GM13977 (cell line): ENCODE results near the gene TPO.

Experiments used
- DNase-seq: peaks from one replicate; pipeline ENCODE4 v3.0.0; 2012; ENCODE audit warnings: low spot score
- in situ Hi-C: fragments of 300-500 bp; cut with MboI; formaldehyde crosslinking; loops from one replicate; pipeline ENCODE4 v1.12.0; 2022; ENCODE audit warnings: low sequenced_read_pairs, low pct_unique_long_range_greater_than_20kb, mixed read lengths, inconsistent platforms; ENCODE audit not compliant: unreplicated experiment
- TF ChIP-seq, protein P1 (sequence below): IDR thresholded peaks from 2 replicates; pipeline ENCODE4 v1.5.1; 2012; ENCODE audit warnings: mild to moderate bottlenecking, control low read depth; ENCODE audit not compliant: insufficient read depth; ENCODE audit errors: extremely low read depth, missing control alignments

TPO gene

DNA sequence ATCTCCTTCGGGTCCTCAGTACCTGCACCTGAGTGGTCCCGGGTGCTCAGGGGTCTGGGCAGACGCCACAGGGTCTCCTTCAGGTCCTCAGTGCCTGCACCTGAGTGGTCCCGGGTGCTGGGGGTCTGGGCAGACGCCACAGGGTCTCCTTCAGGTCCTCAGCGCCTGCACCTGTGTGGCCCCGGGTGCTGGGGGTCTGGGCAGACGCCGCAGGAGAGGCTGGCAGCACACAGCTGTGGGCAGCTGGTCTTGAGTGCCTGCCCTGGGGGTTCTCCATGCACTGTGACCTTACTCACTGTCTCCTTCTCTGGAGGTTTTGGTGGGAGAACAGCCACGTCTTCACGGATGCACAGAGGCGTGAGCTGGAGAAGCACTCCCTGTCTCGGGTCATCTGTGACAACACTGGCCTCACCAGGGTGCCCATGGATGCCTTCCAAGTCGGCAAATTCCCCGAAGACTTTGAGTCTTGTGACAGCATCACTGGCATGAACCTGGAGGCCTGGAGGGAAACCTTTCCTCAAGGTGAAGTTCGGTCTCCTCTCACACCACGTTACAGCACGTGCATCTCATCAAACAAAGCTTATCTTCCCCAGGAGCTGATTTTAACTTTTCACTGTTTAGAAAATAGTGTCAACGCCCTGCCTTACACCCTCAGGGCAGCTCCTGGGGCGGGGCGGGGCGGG, 82.6 kb downstream of the TPO start:
- DNase-seq, result no peak
- TF ChIP-seq, protein P1, sequence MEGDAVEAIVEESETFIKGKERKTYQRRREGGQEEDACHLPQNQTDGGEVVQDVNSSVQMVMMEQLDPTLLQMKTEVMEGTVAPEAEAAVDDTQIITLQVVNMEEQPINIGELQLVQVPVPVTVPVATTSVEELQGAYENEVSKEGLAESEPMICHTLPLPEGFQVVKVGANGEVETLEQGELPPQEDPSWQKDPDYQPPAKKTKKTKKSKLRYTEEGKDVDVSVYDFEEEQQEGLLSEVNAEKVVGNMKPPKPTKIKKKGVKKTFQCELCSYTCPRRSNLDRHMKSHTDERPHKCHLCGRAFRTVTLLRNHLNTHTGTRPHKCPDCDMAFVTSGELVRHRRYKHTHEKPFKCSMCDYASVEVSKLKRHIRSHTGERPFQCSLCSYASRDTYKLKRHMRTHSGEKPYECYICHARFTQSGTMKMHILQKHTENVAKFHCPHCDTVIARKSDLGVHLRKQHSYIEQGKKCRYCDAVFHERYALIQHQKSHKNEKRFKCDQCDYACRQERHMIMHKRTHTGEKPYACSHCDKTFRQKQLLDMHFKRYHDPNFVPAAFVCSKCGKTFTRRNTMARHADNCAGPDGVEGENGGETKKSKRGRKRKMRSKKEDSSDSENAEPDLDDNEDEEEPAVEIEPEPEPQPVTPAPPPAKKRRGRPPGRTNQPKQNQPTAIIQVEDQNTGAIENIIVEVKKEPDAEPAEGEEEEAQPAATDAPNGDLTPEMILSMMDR, result no peak
- in situ Hi-C loops, result no loop called here

DNA sequence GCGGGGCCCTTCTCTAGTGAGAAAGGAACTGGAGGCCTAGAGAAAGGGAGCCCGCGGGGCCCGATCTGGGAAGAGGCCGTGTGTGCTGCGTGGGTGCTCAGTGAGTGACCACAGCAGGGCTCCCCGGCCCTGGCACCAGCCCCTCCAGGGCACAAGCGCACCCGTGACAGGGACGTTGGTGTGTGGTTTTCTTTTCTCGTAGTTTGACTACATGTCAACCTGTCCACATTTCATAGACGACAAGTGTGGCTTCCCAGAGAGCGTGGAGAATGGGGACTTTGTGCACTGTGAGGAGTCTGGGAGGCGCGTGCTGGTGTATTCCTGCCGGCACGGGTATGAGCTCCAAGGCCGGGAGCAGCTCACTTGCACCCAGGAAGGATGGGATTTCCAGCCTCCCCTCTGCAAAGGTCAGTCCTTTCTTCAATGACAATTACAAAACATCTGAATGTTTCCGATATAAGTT, 83.1 kb downstream of the TPO start:
- no peak for DNase-seq
- in situ Hi-C loops, result no loop called here
- TF ChIP-seq, protein P1, result no peak

DNA sequence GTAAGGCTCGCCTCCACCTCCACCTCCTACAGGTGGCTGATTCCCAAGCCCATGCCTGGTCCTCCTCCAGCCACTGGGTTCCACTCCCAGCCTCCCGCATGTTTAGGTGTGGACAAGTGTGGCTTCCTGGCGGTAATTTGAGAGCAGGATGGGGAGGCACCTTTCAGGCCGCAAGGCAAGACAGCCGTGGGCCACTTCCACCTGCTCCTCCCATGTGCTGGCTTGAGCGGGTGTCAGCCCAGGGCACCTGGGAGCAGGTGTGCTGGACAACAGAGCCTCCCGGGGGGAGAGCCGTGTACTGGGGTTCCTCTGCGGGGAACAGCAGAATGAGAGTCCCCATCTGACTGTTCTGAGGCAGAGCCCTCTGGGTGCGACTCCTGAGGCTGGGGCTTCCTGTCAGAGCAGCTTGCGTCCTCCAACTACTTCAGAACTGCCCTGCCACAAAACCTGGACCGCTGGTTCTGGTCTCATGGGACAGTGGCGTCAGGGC, 83.9 kb downstream of the TPO start:
- DNase-seq, result no peak
- TF ChIP-seq, protein P1, result no peak
- in situ Hi-C loops, result no loop called here

DNA sequence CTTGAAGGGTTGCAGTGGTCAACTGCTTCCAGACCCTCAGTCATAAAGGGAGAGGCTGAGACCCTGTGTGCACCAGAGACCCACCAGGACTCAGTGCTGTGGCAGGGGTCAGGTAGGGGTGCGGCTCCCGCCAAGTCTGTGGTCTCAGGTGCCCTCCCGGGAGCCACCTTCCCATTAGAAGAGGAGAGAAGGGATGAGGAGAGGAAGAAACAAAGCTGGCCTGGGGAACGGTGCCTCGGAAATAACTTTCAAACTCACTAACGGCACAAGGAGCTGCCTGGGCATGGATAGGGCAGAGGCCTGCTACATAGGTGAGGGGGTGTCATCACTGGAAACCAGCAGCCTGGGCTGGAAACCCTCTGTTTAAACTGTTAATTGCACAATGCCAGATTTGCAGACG, 84.9 kb downstream of the TPO start:
- in situ Hi-C loops, result no loop called here
- TF ChIP-seq, protein P1, result no peak
- DNase-seq, result no peak

DNA sequence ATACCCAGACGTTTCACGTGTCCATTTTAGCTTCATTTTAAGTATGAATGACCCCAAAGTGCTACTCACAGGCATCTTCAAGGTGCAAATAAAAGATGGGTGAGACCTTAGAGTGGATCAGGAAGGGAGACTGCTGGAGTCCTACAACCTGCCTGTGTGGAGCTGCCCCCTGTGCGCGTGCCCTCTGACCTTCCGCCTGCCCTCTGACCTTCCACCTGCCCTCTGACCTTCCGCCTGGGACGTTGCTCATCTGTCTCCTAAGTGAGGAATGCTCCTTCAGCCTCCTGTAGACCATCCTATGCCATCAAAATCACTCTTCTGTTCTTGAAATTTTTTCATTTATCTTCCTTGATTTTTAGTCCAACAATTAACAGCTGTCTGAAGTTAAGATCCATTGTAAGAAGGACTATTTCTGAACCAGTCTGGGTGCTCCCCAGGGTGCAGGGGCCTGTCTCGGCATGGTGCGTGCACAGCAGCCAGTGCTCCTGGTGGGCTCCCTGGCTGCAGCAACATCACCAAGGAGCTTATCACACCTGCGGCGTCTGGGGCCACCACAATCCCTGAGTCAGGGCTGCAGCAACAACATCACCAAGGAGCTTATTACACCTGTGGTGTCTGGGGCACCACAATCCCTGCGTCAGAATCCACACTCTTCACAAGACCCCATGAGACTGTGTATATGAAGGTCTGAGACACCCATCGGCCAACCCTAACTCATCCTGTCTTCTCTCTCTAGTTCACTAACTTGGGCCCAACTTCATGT, 86.0 kb downstream of the TPO start:
- DNase-seq, result no peak
- TF ChIP-seq, protein P1, result no peak
- in situ Hi-C loops, result no loop called here

DNA sequence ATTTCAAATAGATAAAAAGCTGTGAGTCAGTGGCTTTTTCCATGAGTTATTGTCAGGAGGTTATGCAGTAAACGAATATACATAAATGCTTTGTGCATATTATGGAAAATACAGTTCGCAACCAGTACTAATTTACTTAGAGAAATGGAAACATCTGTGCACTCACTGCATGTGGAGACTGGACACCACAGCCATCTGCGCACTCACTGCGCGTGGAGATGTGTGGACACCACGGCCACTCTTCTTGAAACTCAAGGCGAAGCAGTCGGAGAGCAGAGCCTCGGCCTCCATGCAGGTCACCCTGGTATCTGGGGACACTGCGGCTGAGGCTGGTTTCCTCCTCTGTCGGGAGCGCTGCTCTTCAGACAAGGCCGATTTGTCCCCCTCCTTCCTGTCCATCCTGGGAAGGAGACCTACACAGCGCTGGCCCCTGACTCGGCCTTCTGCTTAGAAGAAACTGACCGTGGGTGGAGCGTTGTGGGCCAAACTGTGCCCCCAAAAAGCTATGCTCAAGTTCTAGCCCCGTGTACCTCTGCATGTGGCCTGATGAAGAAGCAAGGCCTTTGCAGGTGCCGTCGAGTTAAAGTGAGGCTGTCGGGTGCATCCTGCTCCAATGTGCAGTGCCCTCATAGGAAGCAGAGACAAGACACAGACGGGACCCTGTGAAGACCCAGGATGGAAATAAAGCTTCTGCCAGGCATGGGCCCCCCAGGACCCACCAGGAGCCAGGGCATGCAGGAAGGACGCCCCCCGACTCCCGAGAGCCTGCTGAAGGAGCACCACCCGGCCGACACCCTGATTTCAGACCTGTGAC, 88.0 kb downstream of the TPO start:
- in situ Hi-C loops, result no loop called here
- DNase-seq, result no peak
- TF ChIP-seq, protein P1, result no peak
